Activated CD8-positive, alpha-beta memory T cell treated with anti-CD3 and anti-CD28 coated beads for 36 hours (primary cell): ENCODE results near the gene SINHCAF. TPM values are rescaled to one million over a fixed set of nuclear protein-coding genes. Genes with fewer than 3 reads are reported as not detected.
"Not testable (repeated sequence)": the region's sequence is repeated elsewhere in the genome, so short reads cannot be mapped to it uniquely, and the experiment has no call there.

Experiments used
- CTCF ChIA-PET: fragments of 350-600 bp; sonication (Branson Sonifier 250); formaldehyde crosslinking; loops from one replicate; lab custom pipeline; 2021; ENCODE audit warnings: antibody characterized with exemption; lab: Charles Lee
- POLR2A ChIA-PET: fragments of 350-600 bp; sonication (Branson Sonifier 250); formaldehyde crosslinking; loops from one replicate; lab custom pipeline; 2021; ENCODE audit warnings: antibody characterized with exemption; lab: Charles Lee
- total RNA-seq, 2 experiments: library from RNA; stranded (reverse); gene quantifications; one replicate each; pipeline ENCODE4 v1.2.3, GENCODE V29; 2021

The SINHCAF gene
- total RNA-seq, 2 experiments from 2014 or later, result 172 to 181 TPM

- CTCF ChIA-PET, result no interaction called here
These were observed 46.5 kb downstream of the SINHCAF start for GRCh38 chr12:31279390-31279924.

GRCh38 chr12:31278832-31279231 is 47.1 kb downstream of the SINHCAF start:
- ChIA-PET CTCF (interaction anchor here (0.6 kb wide), 1 partner anchor 609 kb away, joined by 3 read pairs; no protein-coding TSS in a partner anchor), POLR2A (no interaction called here)

More at GRCh38 chr12:31279390-31279924, 46.5 kb downstream of the SINHCAF start:
- POLR2A ChIA-PET, result no interaction called here

GRCh38 chr12:31278424-31278823 is 47.5 kb downstream of the SINHCAF start:
- CTCF ChIA-PET, result interaction anchor here (0.6 kb wide), 1 partner anchor 609 kb away, joined by 3 read pairs; no protein-coding TSS in a partner anchor
- POLR2A ChIA-PET, result interaction anchor here (0.5 to 0.7 kb wide), 3 partner anchors 16 to 375 kb away, joined by 3 to 4 read pairs (median 4); no protein-coding TSS in a partner anchor

GRCh38 chr12:31277081-31277480 is 48.9 kb downstream of the SINHCAF start:
- POLR2A ChIA-PET, result no interaction called here
- CTCF ChIA-PET, result no interaction called here

GRCh38 chr12:31275491-31275890 is 50.5 kb downstream of the SINHCAF start:
- CTCF ChIA-PET, result no interaction called here

GRCh38 chr12:31274520-31275300 is 51.2 kb downstream of the SINHCAF start:
- ChIA-PET POLR2A (no interaction called here), CTCF (interaction anchor here (0.6 kb wide), 1 partner anchor 1468 kb away, joined by 3 read pairs; no protein-coding TSS in a partner anchor)

More at GRCh38 chr12:31275491-31275890, 50.5 kb downstream of the SINHCAF start:
- POLR2A ChIA-PET, result no interaction called here

- POLR2A ChIA-PET, result not testable (repeated sequence)
- CTCF ChIA-PET, result interaction anchor here (0.6 kb wide), 1 partner anchor 1469 kb away, joined by 3 read pairs; no protein-coding TSS in a partner anchor
These were observed 52.2 kb downstream of the SINHCAF start for GRCh38 chr12:31273794-31274193.

- ChIA-PET CTCF (interaction anchor here (0.7 to 2.3 kb wide), 7 partner anchors 10 to 448 kb away, joined by 3 to 8 read pairs (median 4); no protein-coding TSS in a partner anchor), POLR2A (no interaction called here)
These were observed 53.2 kb downstream of the SINHCAF start for GRCh38 chr12:31272607-31273225.

GRCh38 chr12:31267966-31268365 is 58.0 kb downstream of the SINHCAF start:
- CTCF ChIA-PET, result no interaction called here
- POLR2A ChIA-PET, result no interaction called here

- ChIA-PET CTCF (no interaction called here), POLR2A (no interaction called here)
These were observed 60.2 kb downstream of the SINHCAF start for GRCh38 chr12:31265722-31266121.

GRCh38 chr12:31263661-31264060 is 62.3 kb downstream of the SINHCAF start:
- ChIA-PET POLR2A (no interaction called here), CTCF (no interaction called here)

- ChIA-PET POLR2A (no interaction called here), CTCF (interaction anchor here (2.4 kb wide), 1 partner anchor 10 kb away, joined by 8 read pairs; no protein-coding TSS in a partner anchor)
These were observed 64.2 kb downstream of the SINHCAF start for GRCh38 chr12:31261744-31262143.

- ChIA-PET CTCF (interaction anchor here (2.4 kb wide), 1 partner anchor 11 kb away, joined by 8 read pairs; no protein-coding TSS in a partner anchor), POLR2A (no interaction called here)
These were observed 65.1 kb downstream of the SINHCAF start for GRCh38 chr12:31260840-31261239.

- POLR2A ChIA-PET, result no interaction called here
- CTCF ChIA-PET, result interaction anchor here (0.8 kb wide), 1 partner anchor 12 kb away, joined by 3 read pairs; no protein-coding TSS in a partner anchor
These were observed 66.6 kb downstream of the SINHCAF start for GRCh38 chr12:31259136-31259886.

- ChIA-PET CTCF (no interaction called here), POLR2A (no interaction called here)
These were observed 68.2 kb downstream of the SINHCAF start for GRCh38 chr12:31257784-31258183.

GRCh38 chr12:31251707-31252611 is 74.0 kb downstream of the SINHCAF start:
- CTCF ChIA-PET, result interaction anchor here (1.2 to 1.9 kb wide), 3 partner anchors 14 to 20 kb away, joined by 4 to 8 read pairs (median 5); no protein-coding TSS in a partner anchor
- POLR2A ChIA-PET, result not testable (repeated sequence)

- POLR2A ChIA-PET, result no interaction called here
- CTCF ChIA-PET, result no interaction called here
These were observed 75.8 kb downstream of the SINHCAF start for GRCh38 chr12:31250179-31250578.

GRCh38 chr12:31249356-31249755 is 76.6 kb downstream of the SINHCAF start:
- CTCF ChIA-PET, result no interaction called here
- POLR2A ChIA-PET, result no interaction called here
